T-helper 2 cell treated with Interferon-gamma antibody and Interleukin-4, amounts not matched to agents 100 ng/mL and 5 ng/mL, for 36 hours (primary cell): ENCODE measurements around the gene UBR3. TPM values are rescaled to one million over a fixed set of nuclear protein-coding genes. Genes with fewer than 3 reads are reported as not detected.
"Not testable (repeated sequence)": the region's sequence is repeated elsewhere in the genome, so short reads cannot be mapped to it uniquely, and the experiment has no call there.

ENCODE experiments used
- intact Hi-C: fragments of 100-400 bp; cut with micrococcal nuclease; formaldehyde crosslinking; loops from one replicate; pipeline ENCODE4 v1.15.1; 2023
- total RNA-seq: library from RNA; stranded (reverse); gene quantifications from 2 replicates; pipeline ENCODE4 v1.2.3, GENCODE V29; 2022

UBR3 gene
- total RNA-seq, 1 donor from 2014 or later, result 26.7 TPM

DNA sequence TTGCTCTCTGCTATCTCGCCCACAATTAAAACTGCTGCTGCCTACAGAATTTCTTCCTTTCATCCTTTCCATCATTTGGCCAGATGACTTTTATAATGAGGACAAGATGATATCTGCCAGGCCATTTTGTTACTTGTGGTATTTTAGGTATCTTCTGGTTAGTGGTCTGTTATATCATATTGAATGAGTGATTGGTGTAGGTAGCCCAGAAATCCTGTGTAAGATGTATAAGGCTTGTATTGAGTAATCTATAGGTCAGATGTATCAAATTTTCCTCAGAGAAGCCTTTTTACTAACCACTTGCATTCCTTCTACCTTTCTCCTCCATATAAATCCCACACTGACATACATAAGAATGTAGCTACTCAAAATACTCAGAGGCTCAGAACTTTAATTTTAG lies 118.3 kb downstream of the UBR3 start:
- intact Hi-C loops, result no loop called here

DNA sequence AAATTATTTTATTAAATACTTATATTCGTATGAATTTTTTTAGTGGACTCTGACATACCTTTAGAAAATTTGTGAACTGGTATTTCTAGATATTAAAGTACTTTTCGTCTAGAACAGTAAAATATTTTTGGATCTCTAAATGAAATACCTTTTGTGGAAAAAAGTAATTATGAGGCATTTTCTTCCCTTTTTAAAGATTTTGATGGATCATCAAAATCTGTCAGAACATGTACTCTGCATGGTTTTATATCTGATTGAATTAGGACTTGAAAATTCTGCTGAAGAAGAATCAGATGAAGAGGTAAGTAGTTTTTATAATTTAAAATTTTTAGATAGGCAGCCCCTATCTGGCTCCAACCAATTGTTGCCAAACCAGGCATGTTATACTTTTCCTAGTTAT lies 118.8 kb downstream of the UBR3 start:
- intact Hi-C loops, result no loop called here

DNA sequence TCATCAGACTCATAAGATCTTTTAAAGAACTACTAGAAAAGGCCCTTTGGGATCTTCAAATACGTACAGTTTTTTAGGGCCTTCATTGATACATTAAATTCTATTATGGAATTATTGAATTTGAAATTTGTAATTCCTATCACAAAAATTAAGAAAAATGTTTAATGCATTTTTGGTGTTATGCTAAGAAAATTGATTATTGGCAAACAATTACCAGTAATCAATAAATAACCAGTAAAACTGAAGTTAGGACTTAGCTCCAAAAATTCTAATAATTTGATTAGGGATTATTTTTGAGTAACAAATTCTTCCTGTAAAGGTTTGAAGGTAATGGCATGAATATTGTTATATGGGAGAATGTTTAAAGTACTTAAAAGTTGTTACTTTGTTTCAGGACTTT lies 119.3 kb downstream of the UBR3 start:
- intact Hi-C loops, result no loop called here

DNA sequence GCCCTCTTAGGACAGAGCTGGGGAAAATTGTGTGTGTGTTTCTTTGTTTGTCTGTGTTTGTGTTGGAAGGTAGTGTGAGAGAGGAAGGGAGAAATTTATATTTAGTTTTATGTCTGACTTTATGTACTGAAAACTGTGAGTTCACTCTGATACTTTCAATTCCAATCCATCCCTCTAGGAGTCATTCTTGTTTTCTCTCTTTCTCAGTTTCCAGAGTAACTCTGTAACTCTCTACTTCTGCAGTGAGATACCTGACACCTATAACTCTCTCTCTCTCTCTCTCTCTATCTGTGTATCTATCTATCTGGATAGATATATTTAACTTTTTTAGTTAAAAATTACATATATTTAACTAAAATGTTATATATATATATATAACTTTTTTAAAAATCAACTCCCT lies 128.7 kb downstream of the UBR3 start:
- intact Hi-C loops, result no loop called here

DNA sequence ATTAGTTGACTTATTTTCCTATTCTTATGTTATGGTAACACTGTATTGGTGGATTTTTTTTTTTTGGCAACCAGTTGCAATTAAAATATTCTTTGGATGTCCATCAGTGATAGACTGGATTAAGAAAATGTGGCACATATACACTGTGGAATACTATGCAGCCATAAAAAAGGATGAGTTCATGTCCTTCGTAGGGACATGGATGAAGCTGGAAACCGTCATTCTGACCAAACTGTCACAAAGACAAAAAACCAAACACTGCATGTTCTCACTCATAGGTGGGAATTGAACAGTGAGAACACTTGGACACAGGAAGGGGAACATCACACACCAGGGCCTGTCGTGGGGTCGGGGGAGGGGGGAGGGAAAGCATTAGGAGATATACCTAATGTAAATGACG lies 130.0 kb downstream of the UBR3 start:
- intact Hi-C loops, result not testable (repeated sequence)

DNA sequence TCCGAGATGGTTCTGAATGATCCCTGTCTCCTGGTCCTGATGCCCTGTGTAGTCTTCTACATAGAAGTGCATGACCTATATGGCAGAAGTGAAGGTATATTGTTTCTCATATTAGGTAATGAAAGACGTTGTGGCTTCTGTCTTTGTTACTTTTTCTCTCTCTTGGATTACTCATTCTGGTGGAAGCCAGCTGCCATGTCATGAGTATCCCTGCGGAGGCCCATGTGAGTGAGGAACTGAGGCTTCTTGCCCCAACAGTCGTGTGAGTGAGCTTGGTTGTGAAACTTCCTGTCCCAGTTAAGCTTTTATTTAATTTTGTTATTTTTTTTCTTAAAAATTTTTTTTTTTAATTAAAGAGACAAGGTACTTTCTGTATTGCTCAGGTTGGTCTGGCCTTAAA lies 134.7 kb downstream of the UBR3 start:
- intact Hi-C loops, result no loop called here

DNA sequence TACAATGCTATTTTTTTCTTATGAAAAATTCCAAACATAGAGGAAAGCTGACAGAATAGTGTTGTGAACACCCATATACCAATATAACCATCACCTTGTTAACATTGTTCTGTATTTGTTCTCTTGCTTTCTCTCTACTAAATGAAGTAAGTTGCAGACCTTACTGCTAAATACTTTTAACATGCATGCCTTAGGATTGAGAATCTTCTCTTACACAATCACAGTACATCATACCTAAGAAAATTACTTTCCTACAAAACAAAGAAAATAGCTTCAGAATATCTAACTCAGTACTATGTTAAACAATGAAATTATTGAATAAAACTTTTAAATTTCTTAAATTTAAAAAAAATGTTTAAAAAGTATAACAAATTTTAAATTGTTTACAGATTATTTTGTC lies 136.5 kb downstream of the UBR3 start:
- intact Hi-C loops, result no loop called here

DNA sequence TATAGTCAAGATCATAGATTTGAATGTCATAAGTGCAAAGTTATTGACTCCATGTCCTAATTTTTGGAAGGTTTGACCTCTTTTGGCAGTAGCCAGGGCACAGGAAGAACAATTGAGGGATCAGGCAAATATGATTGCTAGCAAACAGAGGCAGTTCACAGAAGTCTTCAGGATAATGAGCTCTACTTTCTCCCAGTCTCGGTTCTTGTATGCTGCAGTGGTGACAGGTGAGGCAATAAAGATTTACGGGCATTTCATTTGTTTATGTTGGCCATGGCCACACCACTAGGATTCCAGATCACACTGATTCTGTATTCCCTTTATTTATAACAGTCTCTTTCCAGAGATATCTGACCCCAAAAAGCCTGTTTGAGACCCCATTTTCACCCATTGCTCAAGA lies 137.5 kb downstream of the UBR3 start:
- intact Hi-C loops, result no loop called here

DNA sequence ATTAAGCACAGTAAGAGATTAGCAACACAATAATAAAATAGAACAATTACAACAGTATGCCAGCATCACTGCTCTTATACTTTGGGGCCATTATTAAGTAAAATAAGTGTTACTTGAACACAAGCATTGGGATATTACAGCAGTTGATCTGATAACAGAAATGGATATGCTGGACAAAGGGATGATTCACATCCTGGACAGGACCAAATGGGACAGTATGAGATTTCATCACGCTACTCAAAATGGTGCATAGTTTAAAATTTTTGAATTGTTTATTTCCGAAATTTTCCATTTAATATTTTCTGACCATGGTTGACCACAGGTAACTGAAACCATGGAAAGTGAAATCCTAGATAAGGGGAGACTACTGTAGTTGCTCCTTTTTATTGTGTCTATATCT lies 138.2 kb downstream of the UBR3 start:
- intact Hi-C loops, result no loop called here

DNA sequence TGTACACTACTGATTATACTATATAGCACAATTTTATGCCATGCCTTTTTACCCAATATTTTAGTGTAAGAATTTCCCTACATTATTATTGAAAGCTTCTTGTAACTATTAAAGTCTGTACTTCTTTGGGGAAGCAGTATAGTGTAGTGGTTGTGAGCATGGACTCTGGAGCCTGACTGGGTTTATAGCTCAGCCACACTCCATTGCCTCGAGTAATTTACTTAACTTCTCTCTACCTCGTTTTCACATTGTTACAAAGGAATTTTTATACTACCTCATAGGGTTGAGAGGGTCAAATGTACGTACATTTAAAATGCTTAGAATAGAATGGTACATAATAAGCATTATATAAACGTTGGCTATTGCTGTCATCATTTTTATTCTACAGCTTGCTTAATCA lies 139.2 kb downstream of the UBR3 start:
- intact Hi-C loops, result no loop called here

DNA sequence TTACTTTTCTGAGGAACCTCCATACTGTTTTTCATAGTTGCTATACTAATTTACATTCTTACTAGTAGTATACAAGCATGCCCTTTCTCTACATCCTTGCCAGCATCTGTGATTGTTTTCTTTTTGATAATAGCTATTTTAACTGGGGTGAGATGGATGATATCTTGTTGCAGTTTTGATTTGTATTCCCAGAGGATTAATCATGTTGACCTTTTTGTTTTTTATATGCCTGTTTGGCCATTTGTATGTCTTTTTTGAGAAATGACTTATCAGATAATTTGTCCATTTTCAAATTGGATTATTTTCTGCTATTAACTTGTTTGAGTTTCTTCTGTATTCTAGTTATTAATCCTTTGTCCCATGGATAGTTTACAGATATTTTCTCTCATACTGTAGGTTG lies 141.5 kb downstream of the UBR3 start:
- intact Hi-C loops, result no loop called here

DNA sequence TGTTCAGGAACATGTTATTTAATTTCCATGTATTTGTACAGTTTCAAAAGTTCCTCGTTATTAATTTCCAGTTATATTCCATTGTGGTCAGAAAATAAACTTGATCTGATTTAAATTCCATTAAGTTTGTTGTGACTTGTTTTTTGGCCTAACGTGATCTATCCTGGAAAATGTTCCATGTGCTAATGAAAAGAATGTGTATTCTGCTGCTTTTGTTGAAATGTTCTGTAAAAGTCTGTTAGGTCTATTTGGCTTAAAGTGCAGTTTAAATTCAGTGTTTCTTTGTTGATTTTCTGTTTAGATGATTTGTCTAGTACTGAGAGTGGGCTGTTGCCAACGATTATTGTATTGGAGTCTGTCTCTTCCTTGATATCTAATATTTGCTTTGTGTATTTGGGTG lies 148.0 kb downstream of the UBR3 start:
- intact Hi-C loops, result no loop called here

DNA sequence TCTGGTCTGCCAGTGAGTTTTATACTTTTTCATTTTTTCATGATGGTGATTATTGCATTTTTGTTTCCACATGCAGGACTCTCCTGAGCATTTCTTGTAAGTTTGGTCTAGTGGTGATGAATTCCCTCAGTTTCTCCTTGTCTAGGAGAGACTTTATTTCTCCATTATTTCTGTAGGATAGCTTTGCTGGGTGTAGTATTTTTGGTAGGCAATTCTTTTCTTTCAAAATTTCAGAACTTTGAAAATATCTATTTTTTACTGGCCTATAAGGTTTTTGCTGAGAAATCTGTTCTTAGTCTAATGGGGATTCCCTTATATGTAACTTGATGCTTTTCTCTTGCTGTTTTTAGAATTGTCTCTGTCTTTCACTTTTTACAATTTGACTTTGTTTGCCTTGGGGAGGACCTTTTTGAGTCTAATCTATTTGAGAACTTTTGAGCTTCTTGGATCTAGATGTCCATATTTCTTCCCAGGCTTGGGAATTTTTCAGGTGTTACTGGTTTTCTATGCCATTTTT lies 149.1 kb downstream of the UBR3 start:
- intact Hi-C loops, result no loop called here

DNA sequence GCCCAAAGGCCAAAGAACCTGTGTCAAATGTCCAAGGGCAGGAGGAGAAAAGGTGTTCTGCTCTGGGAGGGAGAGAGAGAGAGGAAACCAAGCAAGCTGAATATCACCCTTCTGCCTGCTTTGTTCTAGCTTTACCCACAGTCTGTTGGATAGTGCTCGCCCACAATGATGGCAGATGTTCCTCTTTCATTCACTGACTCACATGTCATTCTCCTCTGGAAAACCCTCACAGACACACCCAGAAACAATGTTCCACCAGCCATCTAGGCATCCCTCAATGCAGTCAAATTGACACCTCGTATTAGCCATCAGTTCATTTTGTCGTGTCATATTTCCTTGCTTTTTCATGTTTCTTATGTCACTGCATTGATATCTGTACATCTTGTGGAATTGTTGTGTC lies 150.3 kb downstream of the UBR3 start:
- intact Hi-C loops, result no loop called here

DNA sequence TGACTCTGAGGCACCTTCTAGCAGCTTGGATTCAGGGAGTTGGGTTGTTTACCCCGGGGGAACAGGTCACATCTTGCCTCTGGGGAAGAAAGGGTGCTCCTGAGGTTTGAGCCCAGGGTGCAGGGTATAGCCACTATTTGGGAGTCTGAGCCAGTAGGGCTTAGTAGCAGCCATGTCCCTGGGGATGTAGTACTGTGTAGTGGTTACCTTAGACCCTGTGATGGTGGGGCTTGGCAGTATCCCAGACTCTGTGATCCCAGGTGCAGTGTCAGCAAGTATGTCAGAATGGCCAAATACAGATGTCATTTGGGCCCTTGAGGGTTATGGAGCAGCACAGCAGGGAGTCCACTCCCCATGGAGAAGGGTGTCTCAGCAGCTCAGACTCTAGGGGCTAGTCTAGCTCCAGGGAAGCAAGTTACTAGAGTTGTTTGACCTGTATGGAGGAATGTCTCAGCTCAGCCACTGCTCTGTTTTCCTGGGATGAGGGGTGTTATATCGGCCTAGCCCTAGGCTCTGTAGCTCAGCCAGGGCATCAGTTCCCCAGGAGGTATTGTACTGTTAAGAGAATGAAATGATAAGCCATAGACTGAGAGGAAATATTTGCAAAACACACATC lies 151.3 kb downstream of the UBR3 start:
- intact Hi-C loops, result no loop called here

DNA sequence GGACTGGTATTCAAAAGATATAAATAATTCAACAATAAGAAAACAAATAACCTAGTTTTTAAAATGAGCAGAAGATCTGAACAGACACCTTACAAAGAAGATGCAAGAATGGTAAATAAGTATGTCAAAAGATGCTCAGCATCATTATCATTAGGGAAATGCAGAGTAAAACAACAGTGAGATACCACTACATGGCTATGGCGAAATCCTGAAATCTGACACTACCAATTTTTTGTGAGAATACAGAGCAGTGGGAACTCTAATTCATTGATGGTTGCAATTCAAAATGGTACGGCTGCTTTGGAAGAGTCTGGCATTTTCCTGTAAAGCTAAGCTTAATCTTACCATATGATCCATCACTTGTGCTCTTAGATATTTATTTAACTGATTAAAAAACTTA lies 151.8 kb downstream of the UBR3 start:
- intact Hi-C loops, result no loop called here

DNA sequence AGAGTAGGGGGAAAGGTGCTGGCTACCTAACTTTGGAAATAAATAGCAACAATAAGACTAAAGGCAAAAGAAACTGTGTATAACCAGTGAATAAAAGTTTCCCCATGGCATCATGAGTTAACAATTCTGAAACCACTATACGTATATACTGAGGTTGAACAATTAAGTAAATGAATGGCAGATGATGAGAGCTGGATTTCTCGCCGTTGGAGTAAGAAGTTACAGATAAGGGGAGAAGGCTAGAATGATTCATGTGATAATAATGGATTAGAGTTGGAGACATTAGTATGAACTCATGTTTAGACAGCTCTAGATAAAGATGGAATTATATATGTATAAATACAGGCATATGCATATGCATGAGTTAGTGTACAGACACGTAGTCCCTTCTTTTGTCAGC lies 152.7 kb downstream of the UBR3 start:
- intact Hi-C loops, result no loop called here

DNA sequence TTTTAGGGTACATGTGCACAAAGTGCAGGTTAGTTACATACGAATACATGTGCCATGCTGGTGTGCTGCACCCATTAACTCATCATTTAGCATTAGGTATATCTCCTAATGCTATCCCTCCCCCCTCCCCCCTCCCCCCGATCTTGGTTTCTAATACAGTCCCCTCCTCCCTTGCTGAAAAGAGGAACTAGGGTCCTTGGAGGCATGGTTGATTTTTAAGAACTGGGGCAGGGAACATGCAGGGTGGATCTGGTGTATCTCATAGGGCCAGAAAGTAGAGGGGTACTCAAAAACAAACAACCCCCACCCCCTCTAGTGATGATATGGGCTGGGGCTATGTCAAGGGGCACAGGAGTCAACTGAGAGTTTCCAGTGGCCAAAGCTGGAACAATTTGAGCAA lies 153.4 kb downstream of the UBR3 start:
- intact Hi-C loops, result no loop called here

DNA sequence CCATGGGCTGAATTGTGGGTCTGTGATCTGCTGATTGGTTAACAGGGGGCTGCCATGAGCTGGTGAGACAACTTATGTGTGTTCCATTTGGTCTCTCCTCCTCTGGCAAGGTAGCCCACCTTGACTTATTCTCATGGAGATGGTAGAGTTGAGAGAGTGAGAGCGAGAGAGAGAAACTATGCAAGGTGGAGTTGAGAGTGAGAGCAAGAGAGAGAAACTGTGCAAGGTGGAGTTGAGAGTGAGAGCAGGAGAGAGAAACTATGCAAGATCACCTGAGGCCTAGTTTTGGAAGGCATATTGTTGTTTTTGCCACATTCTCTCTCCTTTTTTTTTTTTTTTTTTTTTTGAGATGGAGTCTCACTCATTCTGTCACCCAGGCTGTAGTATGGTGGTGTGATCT lies 155.7 kb downstream of the UBR3 start:
- intact Hi-C loops, result no loop called here

DNA sequence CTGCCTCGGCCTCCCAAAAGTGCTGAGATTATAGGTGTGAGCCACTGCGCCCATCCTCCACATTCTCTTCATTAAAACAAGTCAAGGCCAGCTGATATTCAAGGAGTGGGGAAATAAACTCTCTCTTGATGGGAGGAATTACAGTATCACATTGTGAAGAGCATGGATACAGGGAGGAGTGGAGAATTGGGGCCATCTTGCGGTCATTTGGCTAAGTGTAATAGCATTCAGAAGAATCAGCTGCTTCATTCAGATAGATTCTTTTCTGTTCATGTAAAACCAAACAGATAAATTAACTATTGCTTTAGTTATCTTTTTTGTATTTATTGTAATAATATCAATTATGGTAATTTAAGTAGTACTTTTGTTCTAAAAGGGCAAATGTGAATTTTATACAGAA lies 156.3 kb downstream of the UBR3 start:
- intact Hi-C loops, result no loop called here

DNA sequence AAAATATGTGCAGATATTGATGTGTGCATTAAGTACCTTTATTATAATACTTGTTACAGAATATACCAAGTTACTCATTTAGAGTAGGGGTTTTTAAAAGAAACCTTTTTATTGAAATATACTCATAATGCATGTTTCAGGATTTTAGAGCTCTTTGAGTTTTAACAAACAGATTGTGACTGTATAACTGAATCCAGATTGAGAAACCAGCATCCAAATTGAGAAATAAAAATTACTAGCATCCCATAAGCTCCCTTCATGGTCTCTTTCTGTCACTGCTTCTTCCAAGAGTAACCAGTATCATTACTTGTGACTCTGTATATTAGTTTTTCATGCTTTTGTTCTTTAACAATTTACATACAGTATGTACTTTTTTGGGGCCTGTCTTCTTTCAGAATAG lies 156.9 kb downstream of the UBR3 start:
- intact Hi-C loops, result no loop called here

DNA sequence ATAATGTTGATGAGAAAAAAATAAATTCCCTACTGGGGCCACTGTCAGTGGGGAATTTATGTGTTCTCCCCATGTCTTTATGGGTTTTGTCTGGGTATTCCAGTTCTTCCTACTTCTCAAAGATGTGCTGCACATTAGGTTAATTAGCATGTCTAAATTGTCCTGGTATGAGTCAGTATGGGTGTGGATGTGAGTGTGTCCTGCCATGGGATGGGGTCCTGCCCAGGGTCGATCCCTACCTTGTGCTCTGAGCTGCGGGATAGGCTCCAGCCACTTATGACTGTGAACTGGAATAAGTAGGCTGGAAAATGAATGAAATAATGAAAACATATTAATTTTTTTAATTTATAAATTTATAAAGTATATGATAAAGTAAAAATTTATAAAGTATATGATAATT lies 167.5 kb downstream of the UBR3 start:
- intact Hi-C loops, result no loop called here

DNA sequence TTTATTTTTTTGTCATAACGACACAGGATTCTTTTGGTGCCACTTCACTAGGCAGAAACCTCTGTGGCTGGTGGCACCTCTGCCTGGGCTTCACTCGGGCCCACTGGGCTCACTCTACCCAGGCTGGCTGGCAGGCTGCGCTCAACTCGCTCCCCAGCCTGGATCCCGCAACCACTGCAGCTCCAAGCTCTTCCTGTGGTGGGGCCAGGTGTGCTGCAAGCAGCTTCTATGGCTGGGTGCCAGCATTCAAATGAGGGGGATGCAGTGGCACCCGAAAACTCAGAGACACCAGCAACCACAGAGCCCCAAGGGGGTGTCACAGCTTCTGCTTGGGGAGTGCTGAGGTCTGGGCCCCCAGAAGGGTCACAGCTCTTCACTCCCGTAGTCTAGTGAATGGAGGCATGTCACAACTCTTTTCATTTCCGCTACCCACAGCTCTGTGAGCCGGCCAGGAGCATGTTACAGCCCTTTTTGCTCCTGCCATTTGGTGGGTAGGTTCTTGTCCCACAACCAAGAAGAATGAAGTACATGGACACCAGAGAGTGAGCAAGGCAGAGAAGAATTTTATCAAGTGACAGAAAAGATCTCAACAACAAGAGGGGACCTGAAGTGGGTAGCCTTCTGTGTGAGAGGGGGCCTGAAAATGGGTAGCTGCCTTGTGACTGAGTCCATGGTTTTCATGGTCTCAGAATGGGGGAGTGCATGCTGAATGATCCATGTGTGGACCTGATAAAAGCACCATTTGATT lies 170.1 kb downstream of the UBR3 start:
- intact Hi-C loops, result no loop called here
